GM19468 (cell line): ENCODE data around the gene PLEKHA5.

ENCODE experiments used
- ATAC-seq: cut with Tn5 transposase; IDR thresholded peaks from one replicate; pipeline ENCODE4 v1.9.1; 2021; ENCODE audit warnings: mild to moderate bottlenecking, moderate library complexity, moderate number of reproducible peaks; ENCODE audit not compliant: unreplicated experiment; ENCODE audit errors: extremely low read depth

The PLEKHA5 gene

DNA sequence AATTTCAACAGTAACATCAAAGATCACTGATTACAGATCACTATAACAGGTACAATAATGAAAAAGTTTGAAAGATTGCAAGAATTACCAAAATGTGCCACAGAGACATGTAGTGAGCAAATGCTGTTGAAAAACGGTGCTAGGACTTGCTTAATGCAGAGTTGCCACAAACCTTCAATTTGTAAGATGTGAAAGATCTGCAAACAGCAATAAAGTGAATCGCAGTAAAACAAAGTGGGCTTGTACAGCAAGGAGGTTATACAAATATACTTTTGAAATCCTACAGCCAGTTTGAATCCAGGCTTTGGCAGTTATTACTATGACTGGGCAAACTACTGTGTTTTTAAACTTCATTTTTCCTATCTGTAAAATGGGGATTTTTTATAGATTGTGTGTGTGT lies 1.0 kb upstream of the PLEKHA5 start:
- ATAC-seq: no peak

DNA sequence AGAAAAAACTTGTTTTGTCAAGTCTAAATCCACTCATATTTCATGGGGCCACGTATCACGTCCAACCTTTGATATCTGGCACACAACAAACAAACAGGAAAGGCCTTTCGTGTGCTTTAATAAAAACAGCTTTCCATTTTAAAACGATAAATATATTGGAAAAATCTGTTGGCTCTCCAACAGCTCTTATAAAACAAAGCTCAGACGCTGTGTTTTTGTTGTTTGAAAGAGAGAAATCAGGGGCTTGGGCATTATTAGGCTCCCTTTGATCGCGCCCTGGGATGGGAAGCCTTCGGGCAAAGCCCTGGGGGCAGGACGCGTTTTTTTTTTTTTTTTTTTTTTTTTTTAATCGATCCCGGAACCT lies 429 bp upstream of the PLEKHA5 start:
- ATAC-seq: no peak

DNA sequence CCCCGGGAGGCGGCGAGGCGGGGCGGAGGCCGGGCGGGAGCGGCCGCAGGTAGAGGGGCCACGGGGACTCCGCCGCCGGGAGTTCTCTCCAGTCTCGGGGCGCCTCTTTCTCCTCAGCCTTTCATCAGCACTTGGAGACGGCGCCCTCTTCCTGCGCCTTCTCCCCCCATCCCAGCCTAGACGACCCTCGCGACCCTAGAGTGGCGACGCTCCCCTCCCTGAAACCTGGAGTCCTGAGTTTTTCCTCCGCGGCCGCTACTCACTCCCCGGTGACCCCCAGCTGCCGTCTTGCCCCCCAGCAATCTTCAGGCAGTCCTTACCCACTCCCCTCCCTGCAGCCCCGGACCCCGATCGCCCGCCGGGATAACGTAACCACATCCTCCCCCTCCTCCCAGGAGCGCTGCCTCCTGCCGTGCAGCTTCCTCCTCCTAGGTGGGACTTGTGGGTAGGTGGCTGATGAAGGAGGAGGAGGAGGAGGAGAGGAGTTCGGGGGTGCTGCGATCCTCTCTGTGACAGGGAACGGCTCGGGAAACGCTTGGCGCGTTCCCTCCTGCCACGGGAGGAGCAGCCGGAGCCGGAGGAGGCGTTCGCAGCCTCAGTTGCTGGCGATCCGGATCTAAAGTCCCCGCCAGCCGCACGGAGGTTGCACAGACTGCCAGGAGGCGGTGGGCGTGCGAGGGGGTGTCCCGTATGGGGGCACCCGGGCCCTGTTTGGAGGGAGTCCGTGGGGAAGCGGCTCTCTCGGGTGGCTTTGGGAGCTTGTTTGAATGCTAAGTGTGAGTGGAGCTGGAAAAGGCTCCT lies 891 bp downstream of the PLEKHA5 start:
- ATAC-seq: no peak

DNA sequence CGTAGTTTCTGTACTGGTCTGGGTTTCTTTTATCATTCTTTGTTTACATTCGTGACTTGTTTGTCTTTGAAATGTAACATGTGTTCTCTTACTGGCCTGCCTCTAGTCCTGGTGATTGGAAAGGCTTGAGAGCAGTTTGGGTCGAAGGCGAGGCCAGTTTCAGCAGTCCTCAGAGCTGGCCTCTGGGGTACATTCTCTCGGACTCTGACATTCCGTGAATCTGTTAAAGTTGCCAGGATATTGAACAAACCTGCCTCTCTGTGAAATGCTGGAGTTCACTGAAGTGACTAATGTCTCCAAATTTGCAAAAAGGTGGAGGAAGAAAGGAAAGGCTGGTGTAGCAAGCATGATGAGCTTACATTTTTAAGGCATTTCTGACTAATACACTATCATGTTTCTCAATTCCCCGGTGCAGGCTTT lies 1.5 kb downstream of the PLEKHA5 start:
- ATAC-seq: no peak

DNA sequence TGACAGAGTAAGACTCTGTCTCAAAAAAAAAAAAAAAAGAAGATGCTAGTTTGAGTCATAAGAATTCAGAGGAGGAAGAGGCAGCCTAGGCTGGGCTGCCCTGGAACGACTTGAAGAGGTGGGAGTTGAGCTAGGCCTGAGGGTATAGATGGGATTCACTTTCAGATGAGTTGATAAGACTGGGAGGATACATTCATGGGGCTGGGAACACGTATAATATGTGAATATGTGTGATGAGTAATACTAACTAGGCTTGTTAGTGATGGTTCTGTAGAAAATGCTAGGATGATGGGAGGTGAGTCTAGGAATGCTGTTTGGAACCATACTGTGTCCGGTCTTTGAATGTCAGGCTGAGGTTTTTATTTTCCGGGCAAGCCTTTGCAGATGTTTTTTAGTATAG lies 9.0 kb downstream of the PLEKHA5 start:
- no peak for ATAC-seq

DNA sequence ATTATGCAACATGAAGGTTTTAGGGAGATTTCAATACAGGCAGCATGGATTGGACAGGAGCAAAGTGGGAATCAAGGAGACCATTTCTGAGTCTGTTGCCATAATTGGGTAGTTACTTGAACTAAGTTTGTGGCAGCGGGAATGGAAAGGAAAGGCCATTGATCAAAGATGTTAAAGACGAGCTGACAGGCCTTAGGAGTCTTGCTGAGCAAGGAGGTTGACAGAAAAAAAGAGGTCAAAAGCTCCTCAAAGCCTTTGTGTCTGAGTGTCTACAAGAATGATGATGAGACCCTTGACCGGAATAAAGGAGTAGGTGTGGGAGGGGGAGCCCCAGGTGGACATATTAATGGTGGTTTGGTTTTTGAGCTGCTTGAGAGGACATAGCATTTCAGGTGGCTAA lies 9.4 kb downstream of the PLEKHA5 start:
- ATAC-seq: no peak

DNA sequence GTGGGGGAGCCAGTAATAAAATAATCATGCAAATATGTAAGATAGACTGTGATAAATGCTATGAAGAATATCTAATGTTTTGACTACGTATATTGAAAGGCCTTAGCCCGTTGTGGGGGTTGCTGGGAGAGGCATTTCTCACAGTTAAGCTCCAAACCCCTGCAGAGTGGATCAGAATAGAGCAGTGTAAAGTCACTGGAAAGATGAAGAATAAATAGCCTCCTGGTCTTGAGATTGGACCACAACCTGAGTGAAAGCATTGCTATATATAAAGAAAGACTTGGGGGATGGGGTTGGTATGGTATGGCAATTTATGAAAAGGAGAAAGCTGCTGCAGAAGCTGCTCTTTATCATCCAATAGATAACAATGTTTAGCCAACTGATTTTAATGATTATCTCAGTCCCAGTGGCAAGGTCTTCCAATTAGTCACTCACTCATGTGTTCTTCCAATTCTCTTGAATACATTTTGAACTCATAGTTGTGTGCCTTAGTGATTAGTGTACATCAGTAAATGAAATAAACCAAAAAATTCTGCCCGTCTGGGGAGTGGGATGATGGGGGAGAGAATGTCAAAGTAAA lies 10.2 kb downstream of the PLEKHA5 start:
- ATAC-seq: no peak

DNA sequence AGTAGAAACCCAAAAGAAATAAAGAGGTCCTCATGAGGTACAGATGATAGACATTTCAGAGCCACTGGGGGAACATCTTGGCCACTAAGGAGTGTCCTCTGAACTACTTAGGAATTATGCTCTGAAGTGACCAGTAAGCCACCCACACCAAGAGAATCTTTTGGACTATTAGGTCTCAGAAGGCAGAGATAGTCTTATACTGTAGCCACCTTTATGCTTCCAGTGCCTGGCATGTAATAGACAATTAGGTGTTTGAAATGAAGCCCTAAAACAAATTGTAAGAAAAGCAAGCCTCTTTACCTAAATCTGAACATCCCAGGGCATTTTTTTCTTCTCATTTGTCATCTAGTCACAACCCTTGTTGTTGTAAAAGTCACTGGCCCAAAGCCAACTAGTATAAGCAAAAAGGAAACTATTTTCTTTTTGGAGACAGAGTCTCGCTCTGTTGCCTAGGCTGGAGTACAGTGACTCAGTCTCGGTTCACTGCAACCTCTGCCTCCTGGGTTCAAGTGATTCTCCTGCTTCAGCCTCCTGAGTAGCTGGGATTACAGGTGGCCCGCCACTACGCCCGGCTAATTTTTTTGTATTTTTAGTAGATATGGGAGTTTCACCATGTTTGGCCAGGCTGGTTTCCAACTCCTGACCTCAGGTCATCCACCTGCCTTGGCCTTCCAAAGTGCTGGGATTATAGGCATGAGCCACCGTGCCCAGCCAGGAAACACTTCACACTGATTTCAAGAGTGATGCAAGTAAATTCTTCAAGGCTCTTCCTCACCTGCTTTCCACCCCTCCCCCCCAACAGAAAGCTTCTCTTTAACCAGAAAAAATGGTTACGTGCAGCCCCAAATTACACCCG lies 11.1 kb downstream of the PLEKHA5 start:
- ATAC-seq: no peak

DNA sequence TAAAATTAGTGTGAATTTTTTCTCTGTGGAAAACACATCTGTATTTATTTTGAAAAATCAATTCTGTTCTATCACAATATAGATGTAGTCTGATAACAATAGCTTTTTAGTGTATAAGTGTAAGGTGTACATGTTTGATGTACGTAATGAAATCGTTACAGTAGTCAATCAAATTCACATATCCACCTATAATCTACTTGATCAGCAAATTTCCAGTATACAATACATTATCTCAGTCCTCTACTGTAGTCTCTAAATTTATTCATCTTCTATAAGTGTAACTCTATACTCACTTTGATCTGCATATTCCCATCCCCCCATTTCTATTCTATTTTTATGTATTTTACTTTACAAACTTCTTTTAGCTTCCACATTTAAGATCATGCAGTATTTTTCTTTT lies 13.0 kb downstream of the PLEKHA5 start:
- no peak for ATAC-seq

DNA sequence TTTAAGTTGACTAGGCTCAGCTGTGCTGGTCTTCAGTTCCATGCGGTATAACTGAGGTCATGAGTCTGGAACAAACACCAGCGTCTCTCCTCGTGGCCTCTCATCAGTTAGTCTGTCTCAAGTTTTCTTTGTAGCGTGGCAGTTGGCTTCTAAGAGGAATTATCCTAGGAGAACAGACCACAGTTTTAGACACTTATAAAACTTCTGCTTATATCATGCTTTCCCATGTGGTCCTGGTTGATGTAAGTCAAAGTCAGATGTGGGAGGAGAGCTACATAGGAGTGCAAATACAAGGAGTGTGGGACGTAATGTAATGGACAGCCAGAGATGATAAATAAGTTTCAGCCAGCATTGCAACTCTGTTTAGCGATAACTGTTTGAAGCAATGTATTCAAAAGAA lies 14.8 kb downstream of the PLEKHA5 start:
- ATAC-seq: no peak

DNA sequence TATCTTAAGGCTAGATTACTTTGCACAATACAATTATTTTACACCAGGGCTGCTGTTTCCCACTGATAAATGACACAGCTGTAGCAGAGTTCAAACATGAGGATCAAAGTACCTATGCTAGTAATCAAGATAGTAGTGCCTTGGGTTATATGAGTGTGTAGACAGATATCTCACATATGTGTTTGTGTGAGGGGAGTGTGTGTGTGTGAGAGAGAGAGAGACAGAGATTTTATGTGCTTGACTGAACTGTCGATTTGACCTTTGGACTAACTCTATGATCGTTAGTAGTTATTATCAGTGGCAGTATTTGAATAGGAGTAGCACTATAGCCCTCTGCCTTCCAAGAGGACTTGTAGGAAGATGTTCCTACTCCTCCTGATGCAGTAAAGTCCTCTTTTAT lies 15.5 kb downstream of the PLEKHA5 start:
- ATAC-seq: no peak

DNA sequence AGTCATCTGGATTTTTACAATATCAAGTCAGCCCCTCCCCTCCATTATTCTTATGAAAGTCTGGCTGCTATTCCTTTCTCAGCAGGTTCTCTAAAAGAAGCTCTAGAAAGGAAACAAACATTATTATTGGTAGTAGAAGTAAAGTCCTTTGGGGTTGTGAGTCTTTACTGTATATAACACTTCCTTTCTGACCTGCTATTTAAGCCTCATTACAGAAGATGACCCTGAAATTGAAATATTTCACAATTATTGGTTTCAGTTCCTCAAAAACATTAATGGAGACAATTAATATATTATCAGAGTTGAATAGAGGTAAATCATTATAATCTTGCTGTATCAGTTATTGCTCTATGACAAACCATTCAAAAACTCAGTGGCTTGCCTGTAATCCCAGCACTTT lies 19.3 kb downstream of the PLEKHA5 start:
- ATAC-seq: peak; percentile 57

DNA sequence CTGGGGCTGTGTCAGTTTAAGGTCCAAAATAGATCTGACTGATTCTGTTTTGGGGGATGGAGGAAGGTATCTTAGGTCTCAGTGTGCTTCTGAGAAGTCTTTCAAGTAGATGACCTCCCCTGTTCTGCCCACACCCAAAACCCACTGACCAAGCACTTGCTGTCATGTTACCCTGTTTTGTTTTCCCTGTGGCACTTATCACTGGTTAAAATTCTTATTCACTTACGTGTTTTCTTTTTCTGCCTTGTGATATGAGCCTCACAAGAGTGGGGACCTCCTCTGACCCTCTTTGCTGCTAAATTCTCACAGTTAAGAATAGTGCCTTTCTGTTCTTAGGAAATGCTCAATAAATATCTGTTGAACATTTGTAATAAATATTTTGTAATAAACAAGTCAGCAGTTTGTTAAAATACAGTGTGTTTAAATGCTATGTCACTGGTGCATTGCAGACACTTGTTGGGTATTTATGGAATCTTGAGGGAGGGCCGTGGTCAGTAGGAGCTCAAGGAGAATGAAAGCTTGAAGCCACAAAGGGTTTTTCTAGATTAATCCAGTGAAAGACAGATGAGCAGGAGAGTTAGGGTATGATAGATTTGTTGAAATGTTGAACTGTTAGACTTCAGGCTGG lies 20.9 kb downstream of the PLEKHA5 start:
- ATAC-seq: no peak

DNA sequence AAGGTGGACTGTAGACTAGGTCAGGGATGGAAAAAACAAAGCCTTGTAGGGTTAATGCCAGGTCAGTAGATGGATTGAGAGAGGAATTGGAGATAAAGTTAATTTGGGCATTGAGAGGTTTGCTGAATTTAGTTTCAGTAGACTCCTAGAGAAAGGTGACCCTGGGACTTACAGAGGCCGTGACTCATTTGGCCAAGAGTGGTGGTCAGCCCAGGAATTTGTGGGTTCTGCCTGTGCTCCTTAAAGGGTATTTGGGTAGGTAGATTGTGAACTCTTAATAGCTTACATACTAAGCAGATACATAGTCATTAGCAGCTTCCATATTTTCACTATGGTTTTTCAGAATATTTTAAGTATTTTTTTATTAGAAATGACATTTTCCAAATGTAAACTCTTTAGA lies 21.8 kb downstream of the PLEKHA5 start:
- ATAC-seq: no peak

DNA sequence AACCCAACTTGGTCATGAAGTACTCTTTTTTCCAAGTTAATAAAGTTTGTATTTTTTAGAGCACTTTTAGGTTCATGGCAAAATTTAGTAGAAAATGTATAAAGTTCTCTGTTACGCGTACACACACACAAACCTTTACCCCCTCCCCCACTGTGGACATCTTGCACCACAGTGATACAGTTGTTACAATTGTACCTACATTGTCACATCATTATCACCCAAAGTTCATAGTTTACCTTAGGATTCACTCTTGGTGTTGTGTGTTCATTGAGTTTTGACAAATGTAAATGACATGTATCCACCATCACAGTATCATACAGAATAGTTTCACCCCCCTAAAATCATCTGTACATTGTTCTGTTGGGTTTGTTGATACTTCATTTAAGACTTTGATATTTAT lies 23.9 kb downstream of the PLEKHA5 start:
- no peak for ATAC-seq

DNA sequence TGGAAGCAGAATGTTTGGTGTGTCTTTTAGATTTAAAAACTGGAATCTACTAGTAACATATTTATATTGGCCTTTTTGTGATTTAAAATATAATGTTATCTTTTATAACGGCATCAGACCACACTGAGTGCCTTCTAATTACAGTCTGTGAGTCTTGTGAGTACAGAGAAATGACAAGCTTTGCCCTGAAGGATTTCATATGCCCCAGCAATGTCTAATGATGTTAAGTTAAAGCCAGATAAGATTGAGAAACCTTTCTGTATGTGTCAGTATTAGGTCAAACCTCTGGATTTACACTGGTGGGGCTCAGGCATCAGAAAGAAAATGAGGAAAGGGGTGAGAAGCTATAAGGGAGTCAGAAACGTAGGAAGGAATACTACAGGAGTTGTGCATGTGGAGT lies 25.2 kb downstream of the PLEKHA5 start:
- no peak for ATAC-seq

DNA sequence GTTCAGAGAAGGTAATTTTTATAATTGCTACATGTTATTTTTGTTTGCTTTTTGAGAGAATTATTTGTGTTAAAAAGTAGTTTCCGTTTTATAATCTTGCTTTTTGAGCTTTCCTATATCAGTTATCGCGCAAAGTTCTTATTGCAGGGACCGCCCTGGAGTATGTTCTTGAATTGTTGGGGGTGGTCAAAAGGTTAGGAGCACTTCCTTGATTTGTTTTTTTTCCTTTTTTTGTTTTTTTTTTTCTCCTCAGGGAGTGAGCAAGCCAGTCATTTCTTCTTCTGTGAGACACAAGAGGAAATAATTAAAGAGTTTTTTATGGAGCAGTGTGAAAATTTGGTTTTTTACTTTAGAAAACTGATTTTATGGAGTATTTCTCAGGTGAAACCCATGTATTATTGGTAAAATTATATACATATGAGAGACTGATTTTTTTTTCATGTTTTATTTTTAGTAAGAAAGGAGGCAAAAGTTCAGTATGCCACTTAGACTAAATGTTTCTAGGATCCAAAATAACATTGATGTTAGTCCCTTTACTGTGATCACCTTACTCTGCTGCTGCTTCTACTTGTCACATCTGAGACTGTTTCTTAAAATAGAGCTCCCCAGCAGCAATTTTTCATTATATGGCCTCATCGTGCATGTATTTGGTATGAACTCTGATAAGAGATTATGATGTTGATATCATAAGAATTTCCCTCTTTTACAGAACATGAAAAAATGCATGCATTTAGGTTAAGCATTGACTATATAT lies 26.6 kb downstream of the PLEKHA5 start:
- ATAC-seq: no peak

DNA sequence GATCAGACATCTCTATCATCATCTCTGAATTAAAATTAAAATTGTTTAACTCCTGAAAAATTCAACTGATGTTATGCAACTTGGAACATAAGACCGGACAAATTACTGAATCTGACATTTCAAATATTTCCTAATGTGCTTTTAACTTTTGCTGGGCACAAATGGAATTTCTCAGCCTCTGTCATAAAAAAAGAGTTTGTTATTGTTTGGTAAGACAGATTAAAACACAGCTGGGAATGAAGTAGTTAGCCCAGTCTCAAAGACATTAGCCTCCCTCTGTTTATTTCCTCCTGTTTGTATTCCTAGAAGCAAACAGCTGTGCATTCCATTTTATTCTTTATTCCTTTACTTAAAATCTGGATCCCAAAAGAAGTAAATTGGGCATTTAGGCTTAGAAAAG lies 29.4 kb downstream of the PLEKHA5 start:
- ATAC-seq: no peak

DNA sequence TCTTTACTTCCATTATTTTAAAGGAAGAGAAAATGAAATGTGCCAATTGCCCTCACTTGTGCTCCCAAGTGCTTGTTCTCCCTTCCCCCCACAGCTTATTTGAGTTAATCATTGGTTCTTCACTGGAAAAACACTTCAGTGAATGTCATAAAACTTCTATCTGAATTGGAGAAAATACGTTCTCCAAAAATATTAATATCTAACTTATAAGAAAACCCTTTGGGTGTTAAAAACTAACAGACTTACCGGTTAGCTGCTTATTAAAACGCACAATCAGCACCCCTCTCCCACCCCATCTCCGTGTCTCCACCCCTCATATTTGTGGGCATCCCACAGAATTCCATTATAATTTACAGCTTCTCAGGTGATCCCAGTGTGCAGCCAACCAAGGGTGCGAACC lies 31.7 kb downstream of the PLEKHA5 start:
- no peak for ATAC-seq

DNA sequence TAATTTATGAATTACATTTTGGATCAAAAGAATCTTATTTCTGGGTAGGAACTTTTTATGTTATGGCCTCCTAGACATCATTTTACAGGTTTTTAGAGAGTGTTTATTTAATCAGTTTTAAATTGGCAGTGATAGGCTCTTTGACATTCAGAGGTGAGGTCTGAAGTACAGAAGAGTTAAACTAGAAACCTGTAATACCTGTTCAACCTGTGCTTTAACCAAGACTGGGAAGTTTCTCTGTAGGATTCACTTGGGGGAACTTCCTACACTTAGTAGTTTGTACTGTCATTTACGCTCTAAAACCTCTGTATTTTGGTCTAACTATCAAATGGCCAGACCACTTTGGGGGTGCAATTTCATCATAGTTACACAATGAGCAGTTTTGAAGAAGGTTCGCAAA lies 35.9 kb downstream of the PLEKHA5 start:
- ATAC-seq: no peak
